NCI-H524 treated with DMSO at 0.1 percent for 48 hours (cell line): ENCODE measurements around the gene FHIP1A.

Source experiments
- DNase-seq: peaks from one replicate; lab custom pipeline; 2025; lab: John Stamatoyannopoulos, UW

The FHIP1A gene

DNA sequence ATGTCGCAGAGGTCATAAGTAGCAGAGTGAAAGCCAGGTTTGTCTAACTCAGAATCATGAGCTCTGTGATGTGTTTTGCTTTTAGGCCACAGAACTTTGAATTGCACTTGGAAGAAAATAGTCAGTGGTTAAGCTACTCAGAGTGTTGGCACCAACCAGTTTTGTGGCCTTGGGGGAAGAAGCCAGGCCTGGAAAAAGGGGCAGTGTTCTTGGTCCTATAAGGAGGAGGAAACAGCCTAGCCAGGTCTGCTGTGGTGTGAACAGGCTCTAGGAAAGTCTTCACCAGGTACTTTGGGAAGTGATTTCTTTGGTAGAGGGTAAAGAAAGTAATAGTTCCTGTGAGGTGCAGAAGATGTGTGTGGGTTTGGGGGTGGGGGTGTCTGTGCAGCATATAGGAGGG is 49.2 kb downstream of the FHIP1A start:
- DNase-seq: no peak
